GM23248 (cell line): ENCODE measurements around the gene EDC3. TPM values are rescaled to one million over a fixed set of nuclear protein-coding genes. Genes with fewer than 3 reads are reported as not detected.

Experiments used
- DNase-seq: peaks from one replicate; pipeline ENCODE4 v3.0.0-alpha.2; 2015
- H2AFZ ChIP-seq: fragments of 200-600 bp; sonication (generic); 2 replicates; pipeline ENCODE4 v1.6.1; 2016; ENCODE audit warnings: antibody characterized with exemption
- H3F3A ChIP-seq: fragments of 200-600 bp; sonication (generic); 2 replicates; pipeline ENCODE4 v1.6.1; 2016; ENCODE audit warnings: mild to moderate bottlenecking, antibody characterized with exemption, mixed run types; ENCODE audit not compliant: insufficient read depth
- H3K27ac ChIP-seq: fragments of 200-600 bp; sonication (generic); 2 replicates; pipeline ENCODE4 v1.5.1; 2016; ENCODE audit warnings: mild to moderate bottlenecking
- H3K27me3 ChIP-seq: fragments of 200-600 bp; sonication (generic); replicated peaks from 2 replicates; pipeline ENCODE4 v1.6.1; 2016; ENCODE audit warnings: mild to moderate bottlenecking; ENCODE audit not compliant: insufficient read depth
- H3K36me3 ChIP-seq: fragments of 200-600 bp; sonication (generic); 2 replicates; pipeline ENCODE4 v1.6.1; 2016; ENCODE audit warnings: low read depth, mild to moderate bottlenecking
- H3K4me1 ChIP-seq: fragments of 200-600 bp; sonication (generic); 2 replicates; pipeline ENCODE4 v1.6.1; 2016; ENCODE audit warnings: mild to moderate bottlenecking; ENCODE audit not compliant: insufficient read depth
- H3K4me2 ChIP-seq: fragments of 200-600 bp; sonication (generic); one replicate; pipeline ENCODE4 v1.6.1; 2016; ENCODE audit warnings: mild to moderate bottlenecking; ENCODE audit not compliant: unreplicated experiment
- H3K4me3 ChIP-seq: fragments of 200-600 bp; sonication (generic); 2 replicates; pipeline ENCODE4 v1.5.1; 2016; ENCODE audit warnings: mild to moderate bottlenecking
- H3K79me2 ChIP-seq: fragments of 200-600 bp; sonication (generic); 2 replicates; pipeline ENCODE4 v1.6.1; 2016; ENCODE audit warnings: mild to moderate bottlenecking; ENCODE audit not compliant: insufficient read depth
- H3K9ac ChIP-seq: fragments of 200-600 bp; sonication (generic); 2 replicates; pipeline ENCODE4 v1.6.1; 2016; ENCODE audit warnings: mild to moderate bottlenecking
- H3K9me2 ChIP-seq: fragments of 200-600 bp; sonication (generic); 2 replicates; pipeline ENCODE4 v1.6.1; 2016; ENCODE audit warnings: mixed run types, mild to moderate bottlenecking, moderate library complexity; ENCODE audit not compliant: insufficient read depth
- H3K9me3 ChIP-seq: fragments of 200-600 bp; sonication (generic); one replicate; pipeline ENCODE4 v1.6.1; 2017; ENCODE audit warnings: low read depth
- H4K20me1 ChIP-seq: fragments of 200-600 bp; sonication (generic); 2 replicates; pipeline ENCODE4 v1.6.0; 2016; ENCODE audit not compliant: insufficient read depth
- EZH2 ChIP-seq: fragments of 200-600 bp; sonication (generic); IDR thresholded peaks from 2 replicates; pipeline ENCODE4 v1.6.1; 2018; ENCODE audit warnings: antibody characterized with exemption, mild to moderate bottlenecking; ENCODE audit not compliant: insufficient read depth, poor library complexity, severe bottlenecking
- EZH2phosphoT487 ChIP-seq: fragments of 200-600 bp; sonication (generic); IDR thresholded peaks from 2 replicates; pipeline ENCODE4 v1.6.1; 2018; ENCODE audit warnings: antibody characterized with exemption, moderate library complexity, mild to moderate bottlenecking, low read depth; ENCODE audit not compliant: insufficient read depth
- WGBS, 2 experiments: methylation state at CpG; one replicate each; pipeline ENCODE4 v1.1.6; 2015 to 2017; ENCODE audit warnings: low lambda C conversion rate in 2 of 2, low coverage in 1 of 2; ENCODE audit errors: missing lambda C conversion rate in 2 of 2; 5-methylcytosine and 5-hydroxymethylcytosine counted together
- in situ Hi-C: fragments of 300-500 bp; cut with MboI; formaldehyde crosslinking; loops from 2 replicates; pipeline ENCODE4 v1.15.0; 2020
- polyA plus RNA-seq: library from polyadenylated mRNA; unstranded; fragments of >200 nt; fragmentation: Nextera tagmentation; extraction: Ambion mirVana; gene quantifications from 2 replicates; pipeline ENCODE4 v1.2.1, GENCODE V29; 2016
- total RNA-seq: library from RNA; depleted of rRNA; stranded (reverse); fragments of >200 nt; shearing (Covaris generic); gene quantifications from 2 replicates; pipeline ENCODE4 v1.2.3, GENCODE V29; 2014

The EDC3 gene
- total and polyA plus RNA-seq, 2 experiments from 2014 or later: 13.9 to 21.8 TPM

- Histone ChIP-seq H2AFZ (no peak overlapping the region), H3K4me3 (no peak overlapping the region), H3K9me2 (no peaks in the 10 kb centered on the region), H3K9ac (no peak overlapping the region), H3K79me2 (peaks cover 48% of the 10 kb centered on the region), H3K4me1 (peaks cover 29% of the 10 kb centered on the region), H3K4me2 (no peak overlapping the region), H3F3A (peaks cover 24% of the 10 kb centered on the region), H4K20me1 (peaks cover 5% of the 10 kb centered on the region), H3K9me3 (no peaks in the 10 kb centered on the region), H3K27me3 (no peaks in the 10 kb centered on the region), H3K27ac (no peak overlapping the region), H3K36me3 (no peaks in the 10 kb centered on the region)
- TF ChIP-seq EZH2phosphoT487: no peak
- no peak for TF ChIP-seq EZH2
- WGBS, 2 experiments: 86 to 89% methylated on average over 7 of the region's 7 CpGs
- DNase-seq: peak; percentile 15
- in situ Hi-C loops: no loop called here
Measured at GRCh38 chr15:74655424-74655823, 40.4 kb downstream of the EDC3 start.

- H3K27ac ChIP-seq: peak overlapping the region; percentile 54
- H3F3A ChIP-seq: peaks cover 24% of the 10 kb centered on the region
- H3K27me3 ChIP-seq: no peaks in the 10 kb centered on the region
- no peak overlapping the region for H3K4me3 ChIP-seq
- no peaks in the 10 kb centered on the region for H3K36me3 ChIP-seq
- peaks cover 57% of the 10 kb centered on the region for H3K79me2 ChIP-seq
- H2AFZ ChIP-seq: no peak overlapping the region
- WGBS, 2 experiments: 56 to 59% methylated on average over 7 of the region's 7 CpGs
- H3K4me1 ChIP-seq: peaks cover 29% of the 10 kb centered on the region
- peaks cover 5% of the 10 kb centered on the region for H4K20me1 ChIP-seq
- no peak for TF ChIP-seq EZH2
- TF ChIP-seq EZH2phosphoT487: no peak
- no peaks in the 10 kb centered on the region for H3K9me3 ChIP-seq
- no peaks in the 10 kb centered on the region for H3K9me2 ChIP-seq
- peak; percentile 79 for DNase-seq
- H3K9ac ChIP-seq: no peak overlapping the region
- peak overlapping the region; percentile 28 for H3K4me2 ChIP-seq
- in situ Hi-C loops: no loop called here
Measured at GRCh38 chr15:74653426-74654102, 42.3 kb downstream of the EDC3 start.

GRCh38 chr15:74651242-74651741 lies 44.5 kb downstream of the EDC3 start:
- in situ Hi-C loops: no loop called here
- Histone ChIP-seq H2AFZ (no peak overlapping the region), H3K9me3 (no peaks in the 10 kb centered on the region), H3K9me2 (no peaks in the 10 kb centered on the region), H3K4me1 (peaks cover 16% of the 10 kb centered on the region), H3K9ac (no peak overlapping the region), H3K27ac (no peak overlapping the region), H3K36me3 (no peaks in the 10 kb centered on the region), H4K20me1 (peaks cover 5% of the 10 kb centered on the region), H3K4me3 (no peak overlapping the region), H3K4me2 (no peak overlapping the region), H3K79me2 (peaks cover 57% of the 10 kb centered on the region), H3F3A (peaks cover 15% of the 10 kb centered on the region), H3K27me3 (no peaks in the 10 kb centered on the region)
- TF ChIP-seq EZH2phosphoT487 (no peak), EZH2 (no peak)
- DNase-seq: peak; percentile 37
- 76 to 78% methylated on average over 3 of the region's 3 CpGs for WGBS, 2 experiments

GRCh38 chr15:74648051-74648842 lies 47.6 kb downstream of the EDC3 start:
- in situ Hi-C loops: no loop called here
- no peaks in the 10 kb centered on the region for H3K9me2 ChIP-seq
- no peaks in the 10 kb centered on the region for H3K9me3 ChIP-seq
- H3K27me3 ChIP-seq: no peaks in the 10 kb centered on the region
- H3K27ac ChIP-seq: no peak overlapping the region
- no peaks in the 10 kb centered on the region for H4K20me1 ChIP-seq
- no peak overlapping the region for H2AFZ ChIP-seq
- no peak overlapping the region for H3K4me2 ChIP-seq
- TF ChIP-seq EZH2 (no peak), EZH2phosphoT487 (no peak)
- H3K79me2 ChIP-seq: peaks cover 59% of the 10 kb centered on the region
- H3K36me3 ChIP-seq: no peaks in the 10 kb centered on the region
- H3K9ac ChIP-seq: no peak overlapping the region
- H3K4me3 ChIP-seq: no peak overlapping the region
- peaks cover 5% of the 10 kb centered on the region for H3K4me1 ChIP-seq
- peaks cover 4% of the 10 kb centered on the region; the same call in 1 of the 2 replicates for H3F3A ChIP-seq
- WGBS, 2 experiments: 85 to 91% methylated on average over 5 of the region's 5 CpGs
- no peak for DNase-seq
